ENCODE measurements around the gene IGFN1. TPM values are rescaled to one million over a fixed set of nuclear protein-coding genes. Genes with fewer than 3 reads are reported as not detected.

The IGFN1 gene
- total RNA-seq, 1 experiment from 2014 or later = not detected

DNA sequence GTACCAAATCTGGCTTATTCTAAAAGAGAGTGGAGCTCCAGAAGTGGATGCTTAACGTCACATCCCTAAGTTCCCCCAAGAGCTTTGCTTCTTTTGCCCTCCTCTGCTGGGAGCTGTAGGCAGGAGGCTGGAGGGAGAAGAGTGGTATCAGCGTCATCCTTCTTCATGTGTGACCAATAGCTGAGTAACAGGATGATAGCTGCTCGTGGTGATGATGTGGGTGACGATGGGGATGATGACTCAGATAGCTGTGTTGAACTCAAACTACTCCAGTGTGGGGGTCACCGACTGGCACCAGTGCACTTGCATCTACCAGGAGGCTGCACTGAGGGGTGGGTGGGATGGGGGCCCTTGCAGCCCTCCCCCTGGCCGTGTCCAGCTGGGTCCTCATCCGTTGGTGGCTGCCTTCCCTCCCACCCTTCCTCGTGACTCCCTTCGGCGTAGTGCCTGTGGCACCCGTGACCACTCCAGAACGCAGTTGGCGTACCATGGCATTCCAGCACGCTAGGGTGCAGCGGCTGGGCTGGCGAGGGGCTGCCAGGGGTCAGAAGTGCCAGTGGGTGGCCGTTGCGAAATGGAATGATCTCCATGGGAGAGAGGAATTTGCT, 1.1 kb downstream of the IGFN1 start:
- H3K27ac ChIP-seq (ENCODE audit: insufficient read length, low read depth, low read length) = no peak overlapping the region
- no peak overlapping the region for H4K91ac ChIP-seq (ENCODE audit: insufficient read length, low read depth, low read length)
- H2AK5ac ChIP-seq (ENCODE audit: insufficient read length, low read length) = no peak overlapping the region
- H3K4me2 ChIP-seq (ENCODE audit: insufficient read depth, insufficient read length, low read length) = no peak overlapping the region
- H4K20me1 ChIP-seq (ENCODE audit: control insufficient read depth, insufficient read depth, insufficient read length) = no peaks in the 10 kb centered on the region
- H3K4ac ChIP-seq (ENCODE audit: low read depth, low read length) = no peak overlapping the region
- no CpG with 5 or more reads among the region's 18 CpGs for WGBS (ENCODE audit: extremely low coverage, insufficient read length, low lambda C conversion rate)
- H3K23ac ChIP-seq (ENCODE audit: insufficient read length, low read depth, low read length) = no peak overlapping the region
- H2AFZ ChIP-seq (ENCODE audit: low read length) = no peak overlapping the region
- TF ChIP-seq, protein P1, sequence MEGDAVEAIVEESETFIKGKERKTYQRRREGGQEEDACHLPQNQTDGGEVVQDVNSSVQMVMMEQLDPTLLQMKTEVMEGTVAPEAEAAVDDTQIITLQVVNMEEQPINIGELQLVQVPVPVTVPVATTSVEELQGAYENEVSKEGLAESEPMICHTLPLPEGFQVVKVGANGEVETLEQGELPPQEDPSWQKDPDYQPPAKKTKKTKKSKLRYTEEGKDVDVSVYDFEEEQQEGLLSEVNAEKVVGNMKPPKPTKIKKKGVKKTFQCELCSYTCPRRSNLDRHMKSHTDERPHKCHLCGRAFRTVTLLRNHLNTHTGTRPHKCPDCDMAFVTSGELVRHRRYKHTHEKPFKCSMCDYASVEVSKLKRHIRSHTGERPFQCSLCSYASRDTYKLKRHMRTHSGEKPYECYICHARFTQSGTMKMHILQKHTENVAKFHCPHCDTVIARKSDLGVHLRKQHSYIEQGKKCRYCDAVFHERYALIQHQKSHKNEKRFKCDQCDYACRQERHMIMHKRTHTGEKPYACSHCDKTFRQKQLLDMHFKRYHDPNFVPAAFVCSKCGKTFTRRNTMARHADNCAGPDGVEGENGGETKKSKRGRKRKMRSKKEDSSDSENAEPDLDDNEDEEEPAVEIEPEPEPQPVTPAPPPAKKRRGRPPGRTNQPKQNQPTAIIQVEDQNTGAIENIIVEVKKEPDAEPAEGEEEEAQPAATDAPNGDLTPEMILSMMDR (conservative IDR thresholded peaks at IDR 0.05) = no peak
- Mint-ChIP-seq H3K27me3 (ENCODE audit: low read depth) (peaks cover 11% of the 10 kb centered on the region), H3K27ac (peak overlapping the region in 1 of 3 experiments; percentile 27; a peak in 2 of 7 replicates), H3K9me3 (no peaks in the 10 kb centered on the region), H3K4me3 (no peak overlapping the region), H3K36me3 (ENCODE audit: insufficient read depth in 1 of 3, low read depth in 3 of 3) (no peaks in the 10 kb centered on the region), H3K4me1 (peaks cover 7 to 17% of the 10 kb centered on the region in 2 experiments)
- H2BK15ac ChIP-seq (ENCODE audit: low read depth, low read length) = no peak overlapping the region
- no peaks in the 10 kb centered on the region for H3K23me2 ChIP-seq (ENCODE audit: insufficient read length, low read depth, low read length, poor library complexity, severe bottlenecking)
- no peak overlapping the region for H3K56ac ChIP-seq (ENCODE audit: insufficient read length, low read depth, low read length)
- no peak overlapping the region for H3K18ac ChIP-seq (ENCODE audit: insufficient read length, low read depth, low read length)
- H3K4me1 ChIP-seq (ENCODE audit: insufficient read depth, low read length) = no peaks in the 10 kb centered on the region
- no peak overlapping the region for H2BK20ac ChIP-seq (ENCODE audit: low read depth, low read length, poor library complexity, severe bottlenecking)
- H3K9me3 ChIP-seq (ENCODE audit: control insufficient read depth, low read depth, low read length) = no peaks in the 10 kb centered on the region
- H3K9ac ChIP-seq (ENCODE audit: extremely low read depth, insufficient read length, low read length) = no peak overlapping the region
- H2BK5ac ChIP-seq (ENCODE audit: insufficient read length, low read length) = no peak overlapping the region
- H4K8ac ChIP-seq (replicated peaks; ENCODE audit: insufficient read length, low read depth, low read length) = no peak overlapping the region
- H3K27me3 ChIP-seq (ENCODE audit: insufficient read depth, low read length) = no peaks in the 10 kb centered on the region
- no peak overlapping the region for H3K14ac ChIP-seq (ENCODE audit: insufficient read depth, low read length)
- H2BK120ac ChIP-seq (ENCODE audit: low read depth, low read length, poor library complexity, severe bottlenecking) = no peak overlapping the region
- no peaks in the 10 kb centered on the region for H3K79me2 ChIP-seq (ENCODE audit: insufficient read depth, low read length)
- H3K79me1 ChIP-seq (ENCODE audit: insufficient read depth, low read depth, low read length, poor library complexity, severe bottlenecking) = no peaks in the 10 kb centered on the region
- H4K5ac ChIP-seq (ENCODE audit: insufficient read length, low read depth, low read length) = no peak overlapping the region
- H3T11ph ChIP-seq (ENCODE audit: low read length) = no peak overlapping the region
- DNase-seq = no peak
- H2BK12ac ChIP-seq (ENCODE audit: insufficient read length, low read depth, low read length) = no peak overlapping the region
